ENCODE results near the gene STAMBP.
"Not testable (repeated sequence)": the region's sequence is repeated elsewhere in the genome, so short reads cannot be mapped to it uniquely, and the experiment has no call there.

Gene STAMBP

DNA sequence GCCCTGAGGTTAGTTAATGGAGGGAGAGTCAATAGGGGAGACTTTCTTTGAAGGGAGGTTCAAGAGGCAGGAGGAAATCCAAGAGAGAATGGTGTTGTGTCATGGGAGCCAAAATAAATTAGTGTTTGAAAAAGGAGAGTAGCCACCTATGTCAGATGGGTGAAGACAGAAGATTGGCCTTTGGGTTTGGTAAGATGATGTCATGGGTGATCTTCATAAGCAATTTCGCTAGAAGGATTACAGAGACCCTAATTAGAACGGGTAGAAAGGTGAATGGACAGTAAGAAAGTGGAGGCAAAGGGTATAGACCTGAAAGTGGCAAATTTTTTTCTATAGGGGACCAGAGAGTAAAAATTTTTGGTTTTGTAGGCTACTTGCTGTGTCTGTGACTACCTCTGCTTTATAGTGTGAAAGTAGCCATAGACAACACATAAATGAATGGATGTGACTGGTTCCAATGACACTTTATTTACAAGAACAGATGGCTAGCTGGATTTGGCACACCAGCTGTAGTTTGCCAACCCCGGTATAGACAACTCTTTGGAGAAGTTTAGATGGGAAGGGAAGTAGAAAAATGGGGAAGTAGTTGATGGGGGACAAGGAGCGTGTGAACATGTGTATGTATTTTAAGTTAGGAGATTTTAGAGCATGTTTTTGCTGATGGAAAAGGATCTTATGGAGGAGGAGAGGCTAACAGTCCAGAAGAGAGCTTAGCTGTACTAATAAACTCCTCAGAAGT lies 9.3 kb downstream of the STAMBP start:
- DNase-seq = no peak

DNA sequence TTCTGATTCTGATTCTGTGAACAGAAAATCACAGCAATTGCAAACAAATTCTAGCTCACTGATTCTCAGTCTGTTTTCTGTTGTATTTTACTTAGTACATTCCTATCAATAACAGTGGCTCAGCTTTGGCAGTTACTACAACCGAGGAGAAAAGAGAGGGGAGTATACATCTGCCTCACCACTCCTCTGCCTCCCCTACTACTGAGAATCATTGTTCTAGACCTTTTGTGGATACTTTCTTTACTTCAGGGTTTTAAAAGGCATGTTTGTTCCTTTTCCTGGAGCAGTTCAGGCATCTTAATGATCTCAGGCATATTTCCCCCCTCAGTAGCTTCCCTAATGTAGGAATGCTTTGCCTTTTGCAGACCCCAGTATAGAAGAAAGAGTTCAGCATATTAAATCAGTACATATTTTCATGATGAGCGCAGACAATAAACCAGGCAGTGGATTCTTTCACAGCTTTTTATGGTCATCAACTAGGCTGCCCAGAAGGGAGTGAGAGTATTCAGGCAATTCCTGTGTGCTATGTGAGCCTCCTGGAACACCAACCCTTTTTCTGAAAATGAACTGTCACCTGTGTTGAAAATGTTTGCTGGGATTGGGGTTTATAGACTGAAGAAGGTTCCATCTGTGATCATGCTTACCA lies 10.3 kb downstream of the STAMBP start:
- DNase-seq = no peak

DNA sequence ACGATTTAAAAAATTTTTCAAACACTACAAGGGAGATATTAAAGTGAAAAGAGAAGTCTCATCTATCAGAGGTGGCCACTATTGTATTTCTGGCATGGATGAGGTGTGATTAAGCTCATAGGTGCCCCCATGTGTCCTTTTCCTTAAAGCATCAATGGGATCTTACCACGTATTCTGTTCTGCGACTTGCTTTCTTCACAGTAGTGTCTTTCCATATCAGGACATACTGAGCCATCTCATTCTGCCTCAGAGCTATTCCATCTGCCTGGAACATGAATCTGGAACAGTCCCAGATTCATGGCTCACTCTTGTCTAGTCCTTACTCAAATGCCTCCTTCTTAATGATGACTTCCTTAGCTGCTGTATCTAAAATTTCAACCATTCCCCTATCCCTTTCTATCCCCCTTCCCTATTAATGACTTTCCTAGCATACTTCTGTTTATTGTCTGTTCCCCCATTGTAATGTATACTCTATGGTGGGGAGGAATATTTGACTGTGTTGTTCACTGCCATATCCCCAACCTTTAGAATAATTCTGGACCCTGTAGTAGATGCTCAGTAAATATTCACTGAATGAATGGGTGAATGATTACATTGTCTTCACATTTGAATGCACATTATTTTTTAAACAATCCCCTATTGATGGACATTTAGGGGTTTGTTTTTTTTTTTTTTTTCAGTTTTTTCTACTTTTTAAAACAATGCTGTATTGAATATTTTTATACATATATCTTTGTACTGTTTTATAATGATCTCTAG lies 11.1 kb downstream of the STAMBP start:
- no peak for DNase-seq

DNA sequence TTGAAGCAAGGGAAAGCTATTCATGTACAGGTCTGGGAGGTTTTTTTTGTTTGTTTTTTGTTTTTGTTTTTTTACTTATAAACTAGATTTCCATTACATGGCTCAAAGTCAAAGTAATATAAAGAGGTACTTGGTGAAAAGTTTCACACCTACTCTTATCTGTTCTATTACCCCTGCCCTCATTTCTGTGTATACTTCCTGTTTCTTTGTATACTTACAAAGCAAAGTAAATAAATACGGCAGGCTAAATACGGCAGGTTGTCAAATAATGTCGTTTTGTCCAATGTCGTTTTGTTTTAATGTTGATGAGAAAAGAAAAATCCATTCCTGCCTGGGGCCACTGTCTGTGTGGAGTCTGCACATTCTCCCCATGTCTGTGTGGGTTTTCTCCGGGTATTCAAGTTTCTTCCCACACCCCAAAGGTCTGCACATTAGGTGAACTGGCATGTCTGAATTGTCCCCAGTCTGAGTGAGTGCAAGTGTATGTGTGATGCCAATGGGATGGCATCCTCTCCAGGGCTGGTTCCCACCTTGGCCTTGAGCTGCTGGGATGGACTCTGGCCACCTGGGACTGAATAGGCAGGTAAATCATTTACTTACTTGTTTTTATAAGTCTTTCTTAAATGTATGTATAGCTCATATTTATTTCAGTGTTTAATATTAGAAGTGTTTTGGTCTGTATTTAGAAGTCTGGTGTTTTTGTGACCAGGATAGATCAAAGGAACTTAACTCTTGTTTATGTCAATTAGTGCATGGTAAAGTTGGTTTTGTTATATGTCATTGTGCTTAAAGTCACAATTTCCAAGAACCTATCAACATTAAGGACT lies 13.4 kb downstream of the STAMBP start:
- no peak for DNase-seq

DNA sequence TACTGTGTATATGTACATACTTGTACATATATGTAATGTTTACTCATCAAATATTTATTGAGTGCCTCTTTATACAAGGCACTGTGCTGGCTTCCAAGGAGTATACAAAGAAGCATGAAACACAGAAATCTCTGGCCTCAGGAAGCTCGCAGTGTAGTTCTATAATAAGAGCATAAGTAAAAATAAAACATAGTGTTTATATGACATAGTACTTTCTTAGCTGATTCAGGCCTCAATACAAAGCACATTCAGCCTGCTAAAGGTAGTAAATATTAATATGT lies 13.9 kb downstream of the STAMBP start:
- no peak for DNase-seq

DNA sequence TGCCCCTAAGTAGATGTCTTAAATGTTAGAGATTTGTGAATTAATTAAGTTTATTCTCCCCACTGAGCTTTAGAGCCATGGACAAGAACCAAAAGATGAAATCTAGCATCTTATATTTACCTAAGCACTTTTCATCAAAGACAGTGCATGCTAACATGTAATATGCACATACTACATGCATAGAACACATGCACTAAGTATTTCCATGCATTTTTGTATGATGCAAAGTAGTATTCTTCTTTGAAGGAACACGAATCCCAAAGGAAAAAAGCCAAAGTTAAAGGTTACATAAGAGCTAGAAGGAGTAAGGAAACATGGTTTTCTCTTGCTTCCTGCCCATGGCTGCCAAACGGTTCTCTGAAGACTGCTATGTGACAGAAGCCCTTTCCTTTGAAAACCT lies 15.3 kb downstream of the STAMBP start:
- no peak for DNase-seq

DNA sequence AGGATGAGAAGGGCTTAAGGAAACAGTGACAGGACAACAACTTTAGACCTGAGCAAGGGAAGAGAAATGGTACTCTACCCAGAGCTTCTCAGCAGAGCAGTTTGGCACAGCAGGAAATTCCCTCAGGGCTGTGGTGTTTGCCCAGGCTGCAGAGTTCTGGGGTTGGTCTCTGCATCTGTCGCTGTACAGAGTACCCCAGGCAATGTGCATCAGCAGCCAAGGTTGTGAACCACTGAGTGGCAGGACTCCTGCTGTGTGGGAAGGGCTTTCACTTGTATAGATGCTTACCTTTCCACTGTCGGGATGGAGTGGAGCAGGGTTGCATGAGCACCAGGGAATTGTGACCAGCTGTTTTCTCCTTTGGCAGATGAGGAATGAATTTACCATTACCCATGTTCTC lies 21.2 kb downstream of the STAMBP start:
- DNase-seq = no peak

DNA sequence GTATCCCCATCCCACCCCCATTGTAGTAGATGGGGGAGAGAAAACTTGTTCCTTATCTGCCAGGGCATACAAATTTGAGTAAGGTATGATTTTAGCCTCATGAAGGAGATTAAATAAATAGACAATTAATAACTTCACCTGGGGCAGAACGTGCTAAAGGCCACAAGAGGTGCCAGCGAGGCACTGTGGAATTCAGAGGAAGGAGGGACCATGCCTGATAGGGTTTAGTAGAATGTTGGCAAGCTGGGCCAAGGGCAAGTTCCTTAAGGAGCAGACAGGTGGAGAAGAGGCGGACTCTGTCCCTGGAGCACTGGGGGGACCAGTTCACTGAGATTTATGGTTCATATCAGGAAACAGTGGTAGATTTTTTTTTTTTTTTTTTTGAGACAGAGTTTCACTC lies 22.5 kb downstream of the STAMBP start:
- no peak for DNase-seq

DNA sequence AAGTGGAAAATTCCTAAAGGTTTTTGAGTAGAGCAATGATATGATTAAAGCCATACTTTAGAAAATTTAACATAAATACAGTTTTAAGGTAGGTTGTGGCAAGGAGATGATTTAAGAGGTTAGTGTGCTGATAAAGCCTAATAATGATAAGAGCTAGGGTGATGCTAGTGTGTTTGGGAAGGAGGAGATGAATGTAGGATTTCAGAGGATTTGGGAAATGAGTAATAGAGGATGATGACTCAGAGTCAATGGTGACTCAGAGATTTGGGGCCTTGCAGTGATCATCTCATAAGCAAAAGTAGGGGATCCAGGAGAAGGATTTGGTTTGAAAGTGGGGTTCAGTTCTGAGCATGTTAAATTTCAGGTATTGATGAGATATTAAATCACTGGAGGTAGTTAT lies 23.3 kb downstream of the STAMBP start:
- DNase-seq = no peak

DNA sequence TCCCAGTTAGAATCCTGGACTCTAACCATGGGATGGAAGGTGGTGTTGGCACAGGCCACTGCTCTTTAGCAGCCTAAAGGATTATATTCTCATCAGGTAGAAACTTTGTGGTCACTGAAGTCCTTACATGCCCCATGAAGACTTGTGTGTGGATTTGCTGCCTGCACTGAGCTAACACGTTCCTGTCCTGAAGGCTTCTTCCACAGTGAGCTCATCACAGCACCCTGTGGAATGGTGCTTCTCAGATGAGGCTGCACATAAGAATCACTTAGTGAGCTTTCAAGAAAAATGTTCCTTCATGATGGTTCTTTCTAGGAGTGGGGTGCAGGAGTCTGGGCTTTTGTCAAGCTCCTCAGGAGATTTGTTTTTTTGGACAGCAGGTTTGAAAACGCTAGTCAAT lies 26.8 kb downstream of the STAMBP start:
- no peak for DNase-seq

DNA sequence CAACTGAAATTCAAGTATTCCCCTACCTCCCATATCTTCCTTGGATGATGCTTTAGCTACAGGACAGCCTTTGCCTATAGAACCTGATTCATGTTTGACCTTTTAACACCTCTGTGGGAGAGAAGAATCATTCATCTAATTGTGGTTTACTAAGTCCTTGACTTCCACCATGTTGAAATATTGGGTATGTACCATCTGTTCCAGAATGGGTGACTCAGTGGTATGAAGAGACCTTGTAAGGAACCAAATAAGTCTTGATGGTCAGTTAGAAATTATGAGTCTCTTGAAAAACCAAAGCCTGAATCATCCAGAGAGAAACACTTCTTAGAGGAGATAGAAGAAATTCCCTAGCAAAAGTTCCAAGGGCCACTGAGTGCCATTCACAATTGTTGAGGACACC lies 27.5 kb downstream of the STAMBP start:
- DNase-seq = no peak

DNA sequence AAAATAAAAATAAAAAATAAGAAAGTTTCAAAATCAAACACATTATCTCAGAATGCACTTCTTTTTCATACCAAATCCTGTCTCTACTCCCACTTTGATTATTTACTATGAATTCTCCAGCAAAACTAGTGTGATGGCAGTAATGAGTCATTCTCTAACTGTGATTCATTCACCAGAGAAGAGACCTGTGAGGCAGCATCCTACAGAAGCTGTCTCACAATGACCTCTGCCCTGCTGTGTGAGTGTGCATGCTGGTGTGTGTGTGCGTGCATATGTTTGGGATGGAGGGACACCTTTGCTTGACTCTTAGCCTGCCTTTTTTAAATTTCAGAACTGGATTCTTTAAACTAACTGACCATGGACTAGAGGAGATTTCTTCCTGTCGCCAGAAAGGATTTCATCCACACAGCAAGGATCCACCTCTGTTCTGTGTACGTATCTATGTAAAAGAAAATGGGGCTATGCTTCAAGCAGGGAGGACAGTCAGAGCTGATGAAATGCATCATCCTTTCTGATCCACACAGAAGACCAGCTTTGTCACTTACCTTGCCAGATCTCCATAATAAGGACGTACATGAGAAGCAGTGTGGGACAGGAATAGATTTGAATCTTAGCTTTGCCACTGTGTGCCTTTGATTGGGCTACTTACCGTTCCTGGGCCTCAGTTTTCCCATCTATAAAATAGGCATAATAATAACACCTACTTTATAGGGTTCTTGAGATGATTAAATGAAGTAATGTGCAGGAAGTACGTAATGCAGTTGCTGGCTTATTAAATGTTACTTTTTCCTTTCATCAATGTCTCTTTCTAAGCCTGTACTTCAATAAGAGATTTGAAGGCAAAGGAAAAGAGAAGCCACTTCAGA lies 31.2 kb downstream of the STAMBP start:
- peak; percentile 61 for DNase-seq

DNA sequence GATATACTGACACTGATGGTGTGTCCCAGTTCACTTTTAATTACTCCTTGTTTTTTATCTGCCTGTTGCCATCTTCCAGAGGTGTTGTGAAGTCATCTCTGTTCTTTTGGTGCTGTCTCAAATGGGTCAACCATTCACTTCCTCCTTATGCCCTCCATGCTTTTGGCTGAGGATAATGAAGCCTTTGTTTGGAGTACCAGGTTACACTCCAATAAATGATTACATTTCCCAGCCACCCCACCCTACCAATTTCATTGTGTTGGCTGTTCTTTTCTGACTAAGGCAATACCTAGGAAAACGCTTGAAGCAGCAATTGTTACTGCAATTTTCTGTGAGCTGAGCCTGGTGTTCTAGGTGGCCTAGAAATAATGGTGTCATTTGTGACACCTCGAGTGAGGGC lies 34.2 kb downstream of the STAMBP start:
- DNase-seq = no peak

DNA sequence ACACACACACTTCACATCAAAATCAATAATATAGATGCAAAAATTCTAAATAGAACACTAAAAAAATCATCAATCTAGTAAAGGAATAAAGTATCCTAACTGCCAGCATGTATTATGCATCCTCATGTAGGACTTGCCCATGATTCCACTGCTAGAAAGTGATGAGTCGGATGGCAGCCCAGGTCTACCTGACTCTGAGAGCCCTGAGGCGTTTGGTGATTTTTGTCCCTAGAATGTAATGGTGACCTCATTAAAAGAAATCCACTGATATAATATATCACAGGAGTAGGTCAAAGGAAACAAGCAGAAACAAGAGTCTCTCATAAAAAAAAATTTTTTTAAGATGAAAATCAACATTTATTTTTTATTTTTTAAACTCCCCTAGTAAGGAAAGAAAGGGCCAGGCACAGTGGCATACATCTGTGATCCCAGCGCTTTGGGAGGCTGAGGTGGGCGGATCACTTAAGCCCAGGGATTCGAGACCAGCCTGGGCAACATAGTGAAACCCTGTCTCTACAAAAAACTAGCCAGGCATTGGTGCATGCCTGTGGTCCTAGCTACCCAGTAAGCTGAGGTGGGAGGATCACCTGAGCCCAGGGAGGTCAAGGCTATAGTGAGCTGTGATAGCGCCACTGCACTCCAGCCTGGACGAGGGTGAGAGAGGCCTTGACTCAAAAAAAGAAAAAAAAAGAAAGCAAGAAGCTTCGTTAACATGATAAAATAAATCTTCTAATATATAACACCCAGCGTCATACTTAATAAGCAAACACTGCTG lies 39.6 kb downstream of the STAMBP start:
- DNase-seq = no peak

DNA sequence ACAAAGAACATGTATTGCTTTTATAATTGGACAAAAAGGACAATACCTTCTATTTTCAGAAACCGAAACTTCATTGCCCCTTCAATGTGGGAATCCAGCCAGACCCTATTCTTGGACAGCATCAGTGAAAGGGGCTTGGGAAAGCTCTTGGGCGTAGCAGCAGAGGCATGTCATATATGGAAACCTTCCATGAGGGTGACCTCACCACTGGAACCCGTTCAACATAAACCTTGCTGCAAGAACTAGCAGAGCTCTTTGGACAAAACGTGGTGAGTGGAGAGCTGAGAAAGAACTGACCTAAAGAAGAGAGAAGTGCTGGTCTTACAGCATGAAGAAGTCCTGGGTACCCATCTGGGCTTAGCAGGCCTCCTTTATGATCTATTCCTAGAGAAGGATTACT lies 41.3 kb downstream of the STAMBP start:
- no peak for DNase-seq

DNA sequence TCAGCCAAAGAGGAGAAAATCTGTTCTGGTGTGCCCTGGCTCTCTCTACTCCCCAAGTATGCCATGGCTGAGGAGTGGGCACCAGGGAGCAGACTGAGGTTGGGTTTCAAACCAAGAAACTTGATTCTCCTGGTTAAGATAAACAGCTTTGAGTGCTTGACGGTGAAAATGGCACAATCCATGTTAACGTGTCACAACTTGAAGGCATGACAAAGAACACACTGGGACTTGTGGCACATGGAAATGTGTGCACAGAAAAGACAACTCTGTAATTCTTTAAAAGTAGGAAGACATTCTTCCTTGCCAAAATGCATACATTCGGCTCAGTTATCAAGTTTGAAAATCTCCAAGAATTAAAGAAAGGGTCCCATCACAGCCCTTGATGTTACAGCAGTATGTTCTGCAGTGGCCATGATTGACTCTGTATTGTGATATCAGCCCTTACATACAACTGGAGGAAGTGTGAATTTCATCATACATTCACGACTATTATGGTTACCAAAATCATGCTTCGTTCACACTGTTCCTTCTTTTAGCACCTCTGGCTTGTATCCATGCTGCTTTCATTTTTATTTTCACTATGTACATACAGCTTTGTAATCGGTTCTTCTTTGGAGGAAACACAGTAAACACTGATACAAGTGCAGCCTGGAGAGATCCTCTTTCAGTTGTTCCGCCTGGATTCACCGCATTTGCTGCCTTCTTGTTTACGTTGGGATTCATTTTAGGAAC lies 48.5 kb downstream of the STAMBP start:
- no peak for DNase-seq

DNA sequence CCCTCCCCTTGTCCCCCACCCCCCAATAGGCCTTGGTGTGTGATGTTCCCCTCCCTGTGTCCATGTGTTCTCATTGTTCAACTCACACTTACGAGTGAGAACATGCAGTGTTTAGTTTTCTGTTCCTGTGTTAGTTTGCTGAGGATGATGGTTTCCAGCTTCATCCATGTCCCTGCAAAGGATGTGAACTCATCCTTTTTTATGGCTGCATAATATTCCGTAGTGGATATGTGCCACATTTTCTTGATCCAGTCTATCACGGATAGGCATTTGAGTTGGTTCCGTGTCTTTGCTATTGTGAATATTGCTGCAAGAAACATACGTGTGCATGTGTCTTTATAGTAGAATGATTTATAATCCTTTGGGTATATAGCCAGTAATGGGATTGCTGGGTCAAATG lies 49.2 kb downstream of the STAMBP start:
- not testable (repeated sequence) for DNase-seq

DNA sequence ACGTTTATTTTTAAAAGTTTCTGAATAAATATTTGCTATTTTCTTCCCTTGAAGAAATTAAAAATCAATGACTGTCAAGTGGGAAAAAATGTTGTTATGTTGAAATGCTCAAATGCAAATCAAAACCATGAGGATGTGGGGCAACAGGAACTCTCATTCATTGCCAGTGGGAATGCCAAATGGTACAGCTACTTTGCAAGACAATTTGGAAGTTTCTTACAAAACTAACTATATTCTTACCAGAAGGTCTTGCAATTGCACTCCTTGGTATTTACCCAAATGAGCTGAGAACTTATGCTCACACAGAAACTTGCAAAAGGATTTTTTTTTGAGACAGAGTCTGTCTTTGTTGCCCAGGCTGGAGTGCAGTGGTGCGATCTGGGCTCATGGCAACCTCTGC lies 56.6 kb downstream of the STAMBP start:
- DNase-seq = no peak

DNA sequence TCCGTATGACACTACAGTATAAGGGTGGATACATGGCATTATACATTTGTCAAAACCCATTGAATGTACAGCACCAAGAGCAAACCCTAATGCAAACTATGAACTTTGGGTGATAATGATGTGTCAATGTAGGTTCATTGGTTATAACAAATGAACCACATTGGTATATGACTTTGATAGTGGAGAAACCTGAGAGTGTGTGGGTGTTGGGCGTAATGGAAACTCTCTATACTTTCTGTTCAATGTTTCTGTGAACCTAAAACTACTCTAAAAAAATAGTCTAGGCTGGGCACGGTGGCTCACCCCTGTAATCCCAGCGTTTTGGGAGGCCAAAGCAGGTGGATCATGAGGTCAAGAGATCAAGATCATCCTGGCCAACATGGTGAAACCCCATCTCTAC lies 57.6 kb downstream of the STAMBP start:
- peak; percentile 71 for DNase-seq

DNA sequence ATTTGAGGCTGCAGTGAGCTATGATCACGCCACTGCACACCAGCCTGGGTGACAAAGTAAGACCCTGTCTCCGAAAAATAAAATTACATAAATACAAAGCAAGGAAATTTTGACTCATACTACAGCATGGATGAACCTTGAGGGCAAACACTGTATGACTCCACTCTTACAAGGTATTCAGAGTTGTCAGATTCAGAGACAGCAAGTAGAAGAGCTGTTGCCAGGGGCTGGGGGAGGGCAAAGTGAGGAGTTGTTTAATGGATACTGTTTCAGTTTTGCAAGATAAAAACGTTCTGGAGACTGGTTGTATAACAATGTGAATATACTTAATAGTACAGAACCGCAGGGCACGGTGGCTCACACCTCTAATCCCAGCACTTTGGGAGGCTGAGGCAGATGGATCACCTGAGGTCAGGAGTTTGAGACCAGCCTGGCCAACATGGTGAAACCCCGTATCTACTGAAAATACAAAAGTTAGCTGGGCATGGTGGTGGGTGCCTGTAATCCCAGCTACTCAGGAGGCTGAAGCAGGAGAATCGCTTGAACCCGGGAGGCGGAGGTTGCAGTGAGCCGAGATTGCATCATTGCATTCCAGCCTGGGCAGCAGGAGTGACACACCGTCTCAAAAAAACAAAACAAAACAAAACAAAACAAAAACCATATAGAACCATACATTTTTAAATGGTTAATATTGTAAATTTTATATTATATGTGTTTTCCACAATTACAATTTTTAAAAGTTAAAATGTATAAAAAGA lies 59.0 kb downstream of the STAMBP start:
- not testable (repeated sequence) for DNase-seq
